K562 (cell line): ENCODE measurements around the gene GALNT9. TPM values are rescaled to one million over a fixed set of nuclear protein-coding genes. Genes with fewer than 3 reads are reported as not detected.

Experiments
- DDX20 ChIP-seq: fragments of 450-650 bp; IDR thresholded peaks from 2 replicates; pipeline ENCODE4 v1.6.1; 2016; ENCODE audit warnings: missing genetic modification characterization, low read depth, mild to moderate bottlenecking, missing compliant biosample characterization, moderate library complexity
- HDAC1 ChIP-seq, 2 experiments: fragments of 450-650 bp; IDR thresholded peaks; 2 replicates each; pipeline ENCODE4 v1.6.1; 2016 to 2017; ENCODE audit warnings: inconsistent platforms in 1 of 2, mild to moderate bottlenecking in 1 of 2, moderate library complexity in 1 of 2
- RBM39 ChIP-seq: fragments of 200-400 bp; formaldehyde crosslinking; optimal IDR thresholded peaks from 2 replicates; pipeline ENCODE3; 2018; ENCODE audit warnings: low read depth, low read length
- polyA plus RNA-seq, 8 experiments: library from polyadenylated mRNA; depleted of rRNA in 4 of 8; stranded (reverse) in 5 of 8; unstranded in 3 of 8; fragments of >200 nt; fragmentation: Nextera tagmentation in 2 of 8; fragmentation: Illumina TruSeq in 1 of 8; extraction: Ambion mirVana in 2 of 8; extraction: Trizol in 1 of 8; gene quantifications; 2 replicates each; pipeline versions ENCODE4 v1.2.1 to v1.2.3, GENCODE V29; 2011 to 2014; ENCODE audit warnings: inconsistent platforms in 1 of 8, missing spikeins in 1 of 8
- total RNA-seq, 7 experiments: library from RNA; depleted of rRNA in 6 of 7; stranded (reverse); fragments of >200 nt in 6 of 7; fragmentation: Illumina TruSeq in 2 of 7; extraction: Trizol in 2 of 7; gene quantifications; 2 replicates each; pipeline versions ENCODE4 v1.2.1 to v1.2.3, GENCODE V29; 2011 to 2021; ENCODE audit warnings: low replicate concordance in 1 of 7
- TF ChIP-seq, protein P1 (sequence below): sonication (generic); formaldehyde crosslinking; IDR thresholded peaks from 2 replicates; pipeline ENCODE4 v1.8.0; 2023; ENCODE audit warnings: missing genetic modification reagents, mild to moderate bottlenecking, borderline replicate concordance

The GALNT9 gene
- total and polyA plus RNA-seq, 9 of the 15 experiments (the other 6 are each of a cell fraction or from before 2014, with no cell fraction given) = not detected

- TF ChIP-seq, protein P1, sequence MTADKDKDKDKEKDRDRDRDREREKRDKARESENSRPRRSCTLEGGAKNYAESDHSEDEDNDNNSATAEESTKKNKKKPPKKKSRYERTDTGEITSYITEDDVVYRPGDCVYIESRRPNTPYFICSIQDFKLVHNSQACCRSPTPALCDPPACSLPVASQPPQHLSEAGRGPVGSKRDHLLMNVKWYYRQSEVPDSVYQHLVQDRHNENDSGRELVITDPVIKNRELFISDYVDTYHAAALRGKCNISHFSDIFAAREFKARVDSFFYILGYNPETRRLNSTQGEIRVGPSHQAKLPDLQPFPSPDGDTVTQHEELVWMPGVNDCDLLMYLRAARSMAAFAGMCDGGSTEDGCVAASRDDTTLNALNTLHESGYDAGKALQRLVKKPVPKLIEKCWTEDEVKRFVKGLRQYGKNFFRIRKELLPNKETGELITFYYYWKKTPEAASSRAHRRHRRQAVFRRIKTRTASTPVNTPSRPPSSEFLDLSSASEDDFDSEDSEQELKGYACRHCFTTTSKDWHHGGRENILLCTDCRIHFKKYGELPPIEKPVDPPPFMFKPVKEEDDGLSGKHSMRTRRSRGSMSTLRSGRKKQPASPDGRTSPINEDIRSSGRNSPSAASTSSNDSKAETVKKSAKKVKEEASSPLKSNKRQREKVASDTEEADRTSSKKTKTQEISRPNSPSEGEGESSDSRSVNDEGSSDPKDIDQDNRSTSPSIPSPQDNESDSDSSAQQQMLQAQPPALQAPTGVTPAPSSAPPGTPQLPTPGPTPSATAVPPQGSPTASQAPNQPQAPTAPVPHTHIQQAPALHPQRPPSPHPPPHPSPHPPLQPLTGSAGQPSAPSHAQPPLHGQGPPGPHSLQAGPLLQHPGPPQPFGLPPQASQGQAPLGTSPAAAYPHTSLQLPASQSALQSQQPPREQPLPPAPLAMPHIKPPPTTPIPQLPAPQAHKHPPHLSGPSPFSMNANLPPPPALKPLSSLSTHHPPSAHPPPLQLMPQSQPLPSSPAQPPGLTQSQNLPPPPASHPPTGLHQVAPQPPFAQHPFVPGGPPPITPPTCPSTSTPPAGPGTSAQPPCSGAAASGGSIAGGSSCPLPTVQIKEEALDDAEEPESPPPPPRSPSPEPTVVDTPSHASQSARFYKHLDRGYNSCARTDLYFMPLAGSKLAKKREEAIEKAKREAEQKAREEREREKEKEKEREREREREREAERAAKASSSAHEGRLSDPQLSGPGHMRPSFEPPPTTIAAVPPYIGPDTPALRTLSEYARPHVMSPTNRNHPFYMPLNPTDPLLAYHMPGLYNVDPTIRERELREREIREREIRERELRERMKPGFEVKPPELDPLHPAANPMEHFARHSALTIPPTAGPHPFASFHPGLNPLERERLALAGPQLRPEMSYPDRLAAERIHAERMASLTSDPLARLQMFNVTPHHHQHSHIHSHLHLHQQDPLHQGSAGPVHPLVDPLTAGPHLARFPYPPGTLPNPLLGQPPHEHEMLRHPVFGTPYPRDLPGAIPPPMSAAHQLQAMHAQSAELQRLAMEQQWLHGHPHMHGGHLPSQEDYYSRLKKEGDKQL (CRISPR knock-in tag) = no peak
- no peak for TF ChIP-seq DDX20 (tag)
- no peak for TF ChIP-seq HDAC1 (IDR thresholded peaks at IDR 0.05)
- TF ChIP-seq RBM39 = no peak
Observed at GRCh38 chr12:132347176-132347855, 17.9 kb upstream of the GALNT9 start (continued).
